GM18498 (cell line): ENCODE data around the gene CMC2.

Experiments used
- ATAC-seq: cut with Tn5 transposase; IDR thresholded peaks from one replicate; pipeline ENCODE4 v1.9.1; 2021; ENCODE audit warnings: mild to moderate bottlenecking, moderate library complexity; ENCODE audit not compliant: unreplicated experiment

The CMC2 gene

GRCh38 chr16:81003610-81004460 lies 2.9 kb downstream of the CMC2 start:
- ATAC-seq: no peak

GRCh38 chr16:81003064-81003463 lies 3.6 kb downstream of the CMC2 start:
- no peak for ATAC-seq

GRCh38 chr16:81001330-81001729 lies 5.4 kb downstream of the CMC2 start:
- ATAC-seq: no peak

GRCh38 chr16:81000873-81001272 lies 5.8 kb downstream of the CMC2 start:
- ATAC-seq: no peak

- no peak for ATAC-seq
Observed at GRCh38 chr16:80997964-80998620, 8.6 kb downstream of the CMC2 start.

GRCh38 chr16:80997139-80997798 lies 9.4 kb downstream of the CMC2 start:
- peak; percentile 73 for ATAC-seq

GRCh38 chr16:80996688-80997138 lies 10.0 kb downstream of the CMC2 start:
- peak; percentile 17 for ATAC-seq

- ATAC-seq: no peak
Observed at GRCh38 chr16:80994451-80994850, 12.2 kb downstream of the CMC2 start.

- ATAC-seq: no peak
Observed at GRCh38 chr16:80993834-80994233, 12.9 kb downstream of the CMC2 start.

- ATAC-seq: no peak
Observed at GRCh38 chr16:80993307-80993706, 13.4 kb downstream of the CMC2 start.

GRCh38 chr16:80992676-80993293 lies 13.9 kb downstream of the CMC2 start:
- no peak for ATAC-seq

GRCh38 chr16:80991792-80992430 lies 14.8 kb downstream of the CMC2 start:
- ATAC-seq: no peak

GRCh38 chr16:80990978-80991377 lies 15.7 kb downstream of the CMC2 start:
- no peak for ATAC-seq

GRCh38 chr16:80990577-80990976 lies 16.1 kb downstream of the CMC2 start:
- no peak for ATAC-seq

- no peak for ATAC-seq
Observed at GRCh38 chr16:80989801-80990200, 16.9 kb downstream of the CMC2 start.

GRCh38 chr16:80988756-80989155 lies 17.9 kb downstream of the CMC2 start:
- no peak for ATAC-seq

- no peak for ATAC-seq
Observed at GRCh38 chr16:80986557-80986956, 20.1 kb downstream of the CMC2 start.

- no peak for ATAC-seq
Observed at GRCh38 chr16:80985611-80986010, 21.1 kb downstream of the CMC2 start.

GRCh38 chr16:80984124-80984892 lies 22.4 kb downstream of the CMC2 start:
- no peak for ATAC-seq

- ATAC-seq: no peak
Observed at GRCh38 chr16:80982646-80983045, 24.0 kb downstream of the CMC2 start.
